GM23338 (cell line): ENCODE data around the gene EEF1AKMT2. TPM values are rescaled to one million over a fixed set of nuclear protein-coding genes. Genes with fewer than 3 reads are reported as not detected.

Source experiments
- ATAC-seq: fragments of 200-7000 bp; cut with Tn5 transposase; 3 replicates; pipeline ENCODE4 v1.9.1; 2020
- DNase-seq: peaks from one replicate; pipeline ENCODE4 v3.0.0-alpha.2; 2015; ENCODE audit warnings: low spot score
- H2AFZ ChIP-seq: fragments of 200-600 bp; sonication (generic); 2 replicates; pipeline ENCODE4 v1.8.0; 2016; ENCODE audit warnings: antibody characterized with exemption, mild to moderate bottlenecking, moderate library complexity
- H3F3A ChIP-seq: fragments of 200-600 bp; sonication (generic); replicated peaks from 2 replicates; pipeline ENCODE4 v1.8.0; 2017; ENCODE audit warnings: antibody characterized with exemption, mixed run types, low read depth
- H3K27ac ChIP-seq: fragments of 200-600 bp; sonication (generic); 2 replicates; pipeline ENCODE4 v1.6.1; 2016; ENCODE audit warnings: low read depth
- H3K27me3 ChIP-seq: fragments of 200-600 bp; sonication (generic); 2 replicates; pipeline ENCODE4 v1.8.0; 2016; ENCODE audit warnings: mild to moderate bottlenecking, mixed run types, moderate library complexity; ENCODE audit not compliant: insufficient read depth
- H3K36me3 ChIP-seq: fragments of 200-600 bp; sonication (generic); 2 replicates; pipeline ENCODE4 v1.8.0; 2016; ENCODE audit warnings: mild to moderate bottlenecking; ENCODE audit not compliant: insufficient read depth
- H3K4me1 ChIP-seq: fragments of 200-600 bp; sonication (generic); 2 replicates; pipeline ENCODE4 v1.8.0; 2016; ENCODE audit warnings: mild to moderate bottlenecking, moderate library complexity; ENCODE audit not compliant: insufficient read depth
- H3K4me2 ChIP-seq: fragments of 200-600 bp; sonication (generic); 2 replicates; pipeline ENCODE4 v1.7.1; 2017; ENCODE audit warnings: mixed run types
- H3K4me3 ChIP-seq: fragments of 200-600 bp; sonication (generic); 2 replicates; pipeline ENCODE4 v1.6.1; 2016; ENCODE audit warnings: mixed run types
- H3K79me2 ChIP-seq: fragments of 200-600 bp; sonication (generic); replicated peaks from 2 replicates; pipeline ENCODE4 v1.8.0; 2017; ENCODE audit warnings: mild to moderate bottlenecking; ENCODE audit not compliant: insufficient read depth
- H3K9me2 ChIP-seq: fragments of 200-600 bp; sonication (generic); 2 replicates; pipeline ENCODE4 v1.8.0; 2017; ENCODE audit not compliant: insufficient read depth
- H4K20me1 ChIP-seq: fragments of 200-600 bp; sonication (generic); replicated peaks from 2 replicates; pipeline ENCODE4 v1.8.0; 2017; ENCODE audit warnings: mild to moderate bottlenecking; ENCODE audit not compliant: insufficient read depth
- H3K27ac Mint-ChIP-seq: 2 replicates; pipeline ENCODE4 v1.8.0; 2020; ENCODE audit warnings: inconsistent platforms, mild to moderate bottlenecking, moderate library complexity, mixed read lengths
- H3K27me3 Mint-ChIP-seq: 3 replicates; pipeline ENCODE4 v1.8.0; 2022; ENCODE audit warnings: low read depth, mild to moderate bottlenecking, moderate library complexity, mixed read lengths, inconsistent platforms; ENCODE audit not compliant: insufficient read depth, poor library complexity
- H3K36me3 Mint-ChIP-seq: 3 replicates; pipeline ENCODE4 v1.8.0; 2021; ENCODE audit warnings: low read depth, mild to moderate bottlenecking, inconsistent platforms, moderate library complexity, mixed read lengths
- H3K4me1 Mint-ChIP-seq: 3 replicates; pipeline ENCODE4 v1.8.0; 2020; ENCODE audit warnings: mild to moderate bottlenecking, inconsistent platforms, mixed read lengths
- H3K4me3 Mint-ChIP-seq: 3 replicates; pipeline ENCODE4 v1.8.0; 2021; ENCODE audit warnings: moderate library complexity, mild to moderate bottlenecking, inconsistent platforms, mixed read lengths
- H3K9me3 Mint-ChIP-seq: 3 replicates; pipeline ENCODE4 v1.8.0; 2020; ENCODE audit warnings: moderate library complexity, mild to moderate bottlenecking, inconsistent platforms, mixed read lengths
- CREB1 ChIP-seq: fragments of 250-450 bp; sonication (Bioruptor Pico); IDR thresholded peaks from 2 replicates; pipeline ENCODE4 v1.5.0; 2020; ENCODE audit warnings: low read depth, mild to moderate bottlenecking, moderate library complexity
- CTCF ChIP-seq, 2 experiments: fragments of 200-600 bp in 1 of 2; sonication (generic) in 1 of 2; conservative IDR thresholded peaks; 2 replicates each; pipeline versions ENCODE4 v1.5.1 to v1.6.1; 2016 to 2017; ENCODE audit warnings: antibody characterized with exemption in 2 of 2, low read depth in 2 of 2, mild to moderate bottlenecking in 2 of 2, moderate library complexity in 1 of 2
- EZH2 ChIP-seq: fragments of 200-600 bp; sonication (generic); IDR thresholded peaks from one replicate; pipeline ENCODE4 v1.8.0; 2017; ENCODE audit warnings: antibody characterized with exemption, mild to moderate bottlenecking, low read depth; ENCODE audit not compliant: unreplicated experiment
- EZH2phosphoT487 ChIP-seq: fragments of 200-600 bp; sonication (generic); IDR thresholded peaks from one replicate; pipeline ENCODE4 v1.8.1; 2018; ENCODE audit warnings: antibody characterized with exemption; ENCODE audit not compliant: unreplicated experiment
- JUNB ChIP-seq: IDR thresholded peaks from one replicate; pipeline ENCODE4 v1.6.1; 2016; ENCODE audit warnings: antibody characterized with exemption; ENCODE audit not compliant: unreplicated experiment
- NANOG ChIP-seq: IDR thresholded peaks from 2 replicates; pipeline ENCODE4 v1.6.1; 2016; ENCODE audit warnings: antibody characterized with exemption, borderline replicate concordance
- POLR2AphosphoS5 ChIP-seq: IDR thresholded peaks from 2 replicates; pipeline ENCODE4 v1.6.1; 2016; ENCODE audit warnings: antibody characterized with exemption, low read depth
- STAT1 ChIP-seq: IDR thresholded peaks from one replicate; pipeline ENCODE4 v1.6.1; 2016; ENCODE audit warnings: antibody characterized with exemption; ENCODE audit not compliant: unreplicated experiment
- ZNF114 ChIP-seq: fragments of 250-450 bp; sonication (Bioruptor Pico); IDR thresholded peaks from 2 replicates; pipeline ENCODE4 v1.5.0; 2020; ENCODE audit warnings: mild to moderate bottlenecking, moderate library complexity
- ZNF331 ChIP-seq: fragments of 250-450 bp; sonication (Bioruptor Pico); IDR thresholded peaks from 2 replicates; pipeline ENCODE4 v1.5.0; 2020; ENCODE audit warnings: low read depth, mild to moderate bottlenecking, moderate library complexity
- ZNF462 ChIP-seq: fragments of 250-450 bp; sonication (Bioruptor Pico); IDR thresholded peaks from 2 replicates; pipeline ENCODE4 v1.5.0; 2020; ENCODE audit warnings: mild to moderate bottlenecking, moderate library complexity
- polyA plus RNA-seq: library from polyadenylated mRNA; unstranded; fragments of >200 nt; fragmentation: Nextera tagmentation; extraction: Ambion mirVana; gene quantifications from 2 replicates; pipeline ENCODE4 v1.2.1, GENCODE V29; 2016
- total RNA-seq: library from RNA; depleted of rRNA; stranded (reverse); fragments of >200 nt; shearing (Covaris generic); gene quantifications from 2 replicates; pipeline ENCODE4 v1.2.3, GENCODE V29; 2014
- TF ChIP-seq, protein P1 (sequence below): IDR thresholded peaks from 2 replicates; pipeline ENCODE4 v1.6.1; 2016; ENCODE audit warnings: antibody characterized with exemption
- TF ChIP-seq, protein P2 (sequence below): IDR thresholded peaks from one replicate; pipeline ENCODE4 v1.6.1; 2018; ENCODE audit warnings: antibody characterized with exemption; ENCODE audit not compliant: unreplicated experiment

Gene EEF1AKMT2
- total and polyA plus RNA-seq, 2 experiments from 2014 or later, result 35.0 to 38.0 TPM

- Histone ChIP-seq H2AFZ (peak overlapping the region; percentile 32; the same call in 1 of the 2 replicates), H3K4me1 (peaks cover 21% of the 10 kb centered on the region), H3K36me3 (no peaks in the 10 kb centered on the region), H3K79me2 (peaks cover 17% of the 10 kb centered on the region), H3F3A (peaks cover 9% of the 10 kb centered on the region; the same call in 1 of the 2 replicates), H3K4me3 (no peak overlapping the region), H4K20me1 (no peaks in the 10 kb centered on the region), H3K9me2 (no peaks in the 10 kb centered on the region), H3K27me3 (no peaks in the 10 kb centered on the region), H3K27ac (no peak overlapping the region), H3K4me2 (no peak overlapping the region)
- no peak for DNase-seq
- peaks cover 7% of the 10 kb centered on the region for H3K27me3 Mint-ChIP-seq
- no peak for ATAC-seq
- no peak overlapping the region for H3K27ac Mint-ChIP-seq
- TF ChIP-seq NANOG (no peak), STAT1 (no peak), JUNB (no peak), CREB1 (CRISPR knock-in tag) (no peak), EZH2phosphoT487 (no peak), EZH2 (no peak), CTCF (conservative IDR thresholded peaks at IDR 0.05; ENCODE audit: low read depth in 2 of 2) (no peak), ZNF462 (CRISPR knock-in tag) (no peak), POLR2AphosphoS5 (no peak), ZNF331 (CRISPR knock-in tag) (no peak), ZNF114 (CRISPR knock-in tag) (no peak)
- TF ChIP-seq, protein P1, sequence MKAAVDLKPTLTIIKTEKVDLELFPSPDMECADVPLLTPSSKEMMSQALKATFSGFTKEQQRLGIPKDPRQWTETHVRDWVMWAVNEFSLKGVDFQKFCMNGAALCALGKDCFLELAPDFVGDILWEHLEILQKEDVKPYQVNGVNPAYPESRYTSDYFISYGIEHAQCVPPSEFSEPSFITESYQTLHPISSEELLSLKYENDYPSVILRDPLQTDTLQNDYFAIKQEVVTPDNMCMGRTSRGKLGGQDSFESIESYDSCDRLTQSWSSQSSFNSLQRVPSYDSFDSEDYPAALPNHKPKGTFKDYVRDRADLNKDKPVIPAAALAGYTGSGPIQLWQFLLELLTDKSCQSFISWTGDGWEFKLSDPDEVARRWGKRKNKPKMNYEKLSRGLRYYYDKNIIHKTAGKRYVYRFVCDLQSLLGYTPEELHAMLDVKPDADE, result no peak
- TF ChIP-seq, protein P2, sequence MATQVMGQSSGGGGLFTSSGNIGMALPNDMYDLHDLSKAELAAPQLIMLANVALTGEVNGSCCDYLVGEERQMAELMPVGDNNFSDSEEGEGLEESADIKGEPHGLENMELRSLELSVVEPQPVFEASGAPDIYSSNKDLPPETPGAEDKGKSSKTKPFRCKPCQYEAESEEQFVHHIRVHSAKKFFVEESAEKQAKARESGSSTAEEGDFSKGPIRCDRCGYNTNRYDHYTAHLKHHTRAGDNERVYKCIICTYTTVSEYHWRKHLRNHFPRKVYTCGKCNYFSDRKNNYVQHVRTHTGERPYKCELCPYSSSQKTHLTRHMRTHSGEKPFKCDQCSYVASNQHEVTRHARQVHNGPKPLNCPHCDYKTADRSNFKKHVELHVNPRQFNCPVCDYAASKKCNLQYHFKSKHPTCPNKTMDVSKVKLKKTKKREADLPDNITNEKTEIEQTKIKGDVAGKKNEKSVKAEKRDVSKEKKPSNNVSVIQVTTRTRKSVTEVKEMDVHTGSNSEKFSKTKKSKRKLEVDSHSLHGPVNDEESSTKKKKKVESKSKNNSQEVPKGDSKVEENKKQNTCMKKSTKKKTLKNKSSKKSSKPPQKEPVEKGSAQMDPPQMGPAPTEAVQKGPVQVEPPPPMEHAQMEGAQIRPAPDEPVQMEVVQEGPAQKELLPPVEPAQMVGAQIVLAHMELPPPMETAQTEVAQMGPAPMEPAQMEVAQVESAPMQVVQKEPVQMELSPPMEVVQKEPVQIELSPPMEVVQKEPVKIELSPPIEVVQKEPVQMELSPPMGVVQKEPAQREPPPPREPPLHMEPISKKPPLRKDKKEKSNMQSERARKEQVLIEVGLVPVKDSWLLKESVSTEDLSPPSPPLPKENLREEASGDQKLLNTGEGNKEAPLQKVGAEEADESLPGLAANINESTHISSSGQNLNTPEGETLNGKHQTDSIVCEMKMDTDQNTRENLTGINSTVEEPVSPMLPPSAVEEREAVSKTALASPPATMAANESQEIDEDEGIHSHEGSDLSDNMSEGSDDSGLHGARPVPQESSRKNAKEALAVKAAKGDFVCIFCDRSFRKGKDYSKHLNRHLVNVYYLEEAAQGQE, result no peak
- no peaks in the 10 kb centered on the region for H3K36me3 Mint-ChIP-seq
- no peaks in the 10 kb centered on the region; the same call in 2 of the 3 replicates for H3K9me3 Mint-ChIP-seq
- H3K4me1 Mint-ChIP-seq, result peaks cover 28% of the 10 kb centered on the region
- no peak overlapping the region for H3K4me3 Mint-ChIP-seq
These were observed 6.7 kb upstream of the EEF1AKMT2 start for GRCh38 chr10:124798364-124798763.
